Measurements from ENCODE around the gene ADCK1. TPM values are rescaled to one million over a fixed set of nuclear protein-coding genes. Genes with fewer than 3 reads are reported as not detected.

Gene ADCK1
- total and polyA plus RNA-seq, 2 experiments from 2014 or later = 8.2 to 16.4 TPM

DNA sequence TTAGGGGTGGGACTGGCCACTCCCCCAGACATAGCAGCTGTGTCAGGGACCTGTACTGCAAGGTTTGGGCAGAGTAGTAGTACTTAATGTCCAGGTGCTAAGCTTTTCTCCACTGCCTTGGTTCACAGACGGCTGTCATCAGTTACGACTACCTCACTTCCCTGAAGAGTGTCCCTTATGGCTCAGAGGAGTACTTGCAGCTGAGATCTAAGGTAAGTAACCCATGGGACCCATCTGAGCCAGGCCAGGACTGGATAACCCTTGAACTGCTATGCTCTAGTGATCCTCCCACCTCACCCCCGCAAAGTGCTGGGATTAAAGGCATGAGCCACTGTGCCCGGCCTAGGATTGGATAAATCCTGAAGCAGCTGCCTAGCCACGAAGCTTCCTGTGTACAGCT, 22.4 kb downstream of the ADCK1 start:
- H3K79me2 ChIP-seq = no peaks in the 10 kb centered on the region
- WGBS (ENCODE audit: low lambda C conversion rate, missing lambda C conversion rate) = 90% methylated on average over 5 of the region's 5 CpGs
- H2AFZ ChIP-seq = no peak overlapping the region
- no peak overlapping the region for H3K4me2 ChIP-seq
- H3K9me3 ChIP-seq (ENCODE audit: low read depth) = no peaks in the 10 kb centered on the region
- H3K4me1 ChIP-seq (ENCODE audit: insufficient read depth) = no peaks in the 10 kb centered on the region
- no peaks in the 10 kb centered on the region for H3K9me2 ChIP-seq (replicated peaks; ENCODE audit: insufficient read depth)
- H3K36me3 ChIP-seq (replicated peaks; ENCODE audit: insufficient read depth, low read depth) = no peaks in the 10 kb centered on the region
- H3K27ac ChIP-seq = no peak overlapping the region
- no peak for DNase-seq (ENCODE audit: low spot score)
- H3K4me3 ChIP-seq = no peak overlapping the region
- TF ChIP-seq EZH2phosphoT487 (IDR thresholded peaks at IDR 0.05; ENCODE audit: low read depth, severe bottlenecking, unreplicated experiment) (no peak), CTCF (IDR thresholded peaks at IDR 0.05; ENCODE audit: poor library complexity) (no peak), EZH2 (IDR thresholded peaks at IDR 0.05; ENCODE audit: borderline replicate concordance) (no peak)
- H4K20me1 ChIP-seq (ENCODE audit: insufficient read depth, poor library complexity, severe bottlenecking) = no peaks in the 10 kb centered on the region
- no peaks in the 10 kb centered on the region for H3K27me3 ChIP-seq

- Histone ChIP-seq H2AFZ (no peak overlapping the region), H3K4me3 (no peak overlapping the region), H3K4me1 (ENCODE audit: insufficient read depth) (no peaks in the 10 kb centered on the region), H3K27me3 (no peaks in the 10 kb centered on the region), H3K27ac (no peak overlapping the region), H3K9me3 (ENCODE audit: low read depth) (no peaks in the 10 kb centered on the region), H3K36me3 (replicated peaks; ENCODE audit: insufficient read depth, low read depth) (no peaks in the 10 kb centered on the region), H3K4me2 (no peak overlapping the region), H3K79me2 (no peaks in the 10 kb centered on the region), H3K9me2 (replicated peaks; ENCODE audit: insufficient read depth) (no peaks in the 10 kb centered on the region), H4K20me1 (ENCODE audit: insufficient read depth, poor library complexity, severe bottlenecking) (no peaks in the 10 kb centered on the region)
- WGBS (ENCODE audit: low lambda C conversion rate, missing lambda C conversion rate) = 90% methylated on average over 3 of the region's 3 CpGs
- no peak for DNase-seq (ENCODE audit: low spot score)
- TF ChIP-seq EZH2phosphoT487 (IDR thresholded peaks at IDR 0.05; ENCODE audit: low read depth, severe bottlenecking, unreplicated experiment) = no peak
- no peak for TF ChIP-seq EZH2 (IDR thresholded peaks at IDR 0.05; ENCODE audit: borderline replicate concordance)
- TF ChIP-seq CTCF (IDR thresholded peaks at IDR 0.05; ENCODE audit: poor library complexity) = no peak
Measured at GRCh38 chr14:77822741-77823140, 22.8 kb downstream of the ADCK1 start.

DNA sequence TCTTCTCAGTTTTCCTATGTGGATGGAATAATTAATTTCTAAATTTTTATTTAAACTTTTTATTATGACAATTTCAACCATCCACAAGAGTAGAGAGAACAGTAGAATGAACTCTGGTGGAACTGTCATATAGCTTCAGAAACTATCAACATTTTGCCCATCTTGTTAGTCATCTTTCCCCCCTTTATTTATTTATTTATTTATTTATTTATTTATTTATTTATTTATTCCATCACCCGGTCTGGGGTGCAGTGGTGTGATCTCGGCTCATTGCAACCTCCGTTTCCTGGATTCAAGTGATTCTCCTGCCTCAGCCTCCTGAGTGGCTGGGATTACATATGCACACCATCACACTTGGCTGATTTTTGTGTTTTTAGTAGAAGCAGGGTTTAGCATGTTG, 23.5 kb downstream of the ADCK1 start:
- H3K4me2 ChIP-seq = no peak overlapping the region
- no peaks in the 10 kb centered on the region for H3K36me3 ChIP-seq (replicated peaks; ENCODE audit: insufficient read depth, low read depth)
- no peaks in the 10 kb centered on the region for H3K4me1 ChIP-seq (ENCODE audit: insufficient read depth)
- H2AFZ ChIP-seq = no peak overlapping the region
- no peaks in the 10 kb centered on the region for H3K79me2 ChIP-seq
- no peaks in the 10 kb centered on the region for H4K20me1 ChIP-seq (ENCODE audit: insufficient read depth, poor library complexity, severe bottlenecking)
- no peak overlapping the region for H3K4me3 ChIP-seq
- no peak for TF ChIP-seq EZH2phosphoT487 (IDR thresholded peaks at IDR 0.05; ENCODE audit: low read depth, severe bottlenecking, unreplicated experiment)
- TF ChIP-seq CTCF (IDR thresholded peaks at IDR 0.05; ENCODE audit: poor library complexity) = no peak
- no peak for TF ChIP-seq EZH2 (IDR thresholded peaks at IDR 0.05; ENCODE audit: borderline replicate concordance)
- H3K9me2 ChIP-seq (replicated peaks; ENCODE audit: insufficient read depth) = no peaks in the 10 kb centered on the region
- DNase-seq (ENCODE audit: low spot score) = no peak
- 98% methylated on average over 3 of the region's 3 CpGs for WGBS (ENCODE audit: low lambda C conversion rate, missing lambda C conversion rate)
- no peaks in the 10 kb centered on the region for H3K9me3 ChIP-seq (ENCODE audit: low read depth)
- H3K27ac ChIP-seq = no peak overlapping the region
- H3K27me3 ChIP-seq = no peaks in the 10 kb centered on the region
